Endothelial cell of hepatic sinusoid (primary cell): ENCODE results near the gene FASTK.

ENCODE experiments used
- in situ Hi-C: cut with HindIII; loops from 2 replicates; pipeline ENCODE4 v1.10.0; 2017; ENCODE audit warnings: low sequenced_read_pairs

Gene FASTK

GRCh38 chr7:151100921-151101320 is 20.3 kb upstream of the FASTK start:
- in situ Hi-C loops = no loop called here

GRCh38 chr7:151099486-151100211 is 19.0 kb upstream of the FASTK start:
- in situ Hi-C loops = no loop called here

- in situ Hi-C loops = no loop called here
Measured at GRCh38 chr7:151095828-151096475, 15.3 kb upstream of the FASTK start.

GRCh38 chr7:151095123-151095797 is 14.7 kb upstream of the FASTK start:
- in situ Hi-C loops = no loop called here

GRCh38 chr7:151094675-151095074 is 14.1 kb upstream of the FASTK start:
- in situ Hi-C loops = no loop called here

GRCh38 chr7:151093748-151094147 is 13.1 kb upstream of the FASTK start:
- in situ Hi-C loops = no loop called here

GRCh38 chr7:151091988-151092387 is 11.4 kb upstream of the FASTK start:
- in situ Hi-C loops = no loop called here

GRCh38 chr7:151091431-151091830 is 10.8 kb upstream of the FASTK start:
- in situ Hi-C loops = no loop called here

- in situ Hi-C loops = no loop called here
Measured at GRCh38 chr7:151091003-151091402, 10.4 kb upstream of the FASTK start.

GRCh38 chr7:151089893-151090730 is 9.5 kb upstream of the FASTK start:
- in situ Hi-C loops = loop anchor here (5.0 kb wide), 2 partner anchors 58 to 77 kb away; partner anchors contain the start of gene GBX1

- in situ Hi-C loops = loop anchor here (5.0 kb wide), 2 partner anchors 57 to 78 kb away; partner anchors contain the start of gene GBX1
Measured at GRCh38 chr7:151088856-151089699, 8.5 kb upstream of the FASTK start.

GRCh38 chr7:151088019-151088855 is 7.6 kb upstream of the FASTK start:
- in situ Hi-C loops = loop anchor here (5.0 kb wide), 2 partner anchors 56 to 79 kb away; partner anchors contain the start of gene GBX1

GRCh38 chr7:151087245-151088018 is 6.8 kb upstream of the FASTK start:
- in situ Hi-C loops = loop anchor here (5.0 kb wide), 2 partner anchors 55 to 80 kb away; partner anchors contain the start of gene GBX1

- in situ Hi-C loops = loop anchor here (5.0 kb wide), 2 partner anchors 55 to 80 kb away; partner anchors contain the start of gene GBX1
Measured at GRCh38 chr7:151086802-151087244, 6.2 kb upstream of the FASTK start.

GRCh38 chr7:151085691-151086620 is 5.3 kb upstream of the FASTK start, which contains the start of gene AGAP3:
Gene AGAP3 (plus strand): TSS chr7:151086475. CDS start chr7:151086742, 267 bp downstream.
- in situ Hi-C loops = loop anchor here (5.0 kb wide), 2 partner anchors 54 to 81 kb away; partner anchors contain the start of gene GBX1

GRCh38 chr7:151085329-151085690 is 4.7 kb upstream of the FASTK start:
- in situ Hi-C loops = loop anchor here (5.0 kb wide), 2 partner anchors 53 to 82 kb away; partner anchors contain the start of gene GBX1

GRCh38 chr7:151083824-151084160 is 3.2 kb upstream of the FASTK start:
- in situ Hi-C loops = no loop called here
